HG02642 (cell line): ENCODE measurements around the gene MAPKAPK3.
A peak's percentile ranks its signal among the peaks of the same experiment; 100 is the strongest.

ENCODE experiments used
- ATAC-seq: cut with Tn5 transposase; IDR thresholded peaks from one replicate; pipeline ENCODE4 v1.9.1; 2021; ENCODE audit warnings: mild to moderate bottlenecking; ENCODE audit not compliant: unreplicated experiment, poor library complexity

Gene MAPKAPK3

GRCh38 chr3:50586763-50587070 is 30.2 kb upstream of the MAPKAPK3 start:
- no peak for ATAC-seq

GRCh38 chr3:50587373-50587772 is 29.6 kb upstream of the MAPKAPK3 start:
- no peak for ATAC-seq

GRCh38 chr3:50587806-50588758 is 28.9 kb upstream of the MAPKAPK3 start:
- no peak for ATAC-seq

GRCh38 chr3:50588759-50589433 is 28.1 kb upstream of the MAPKAPK3 start:
- ATAC-seq, result no peak

GRCh38 chr3:50591196-50591741 is 25.7 kb upstream of the MAPKAPK3 start:
- no peak for ATAC-seq

GRCh38 chr3:50592568-50592967 is 24.4 kb upstream of the MAPKAPK3 start:
- no peak for ATAC-seq

GRCh38 chr3:50594253-50594785 is 22.6 kb upstream of the MAPKAPK3 start:
- ATAC-seq, result no peak

GRCh38 chr3:50599115-50599715 is 17.7 kb upstream of the MAPKAPK3 start:
- ATAC-seq, result no peak

GRCh38 chr3:50599716-50600118 is 17.2 kb upstream of the MAPKAPK3 start:
- no peak for ATAC-seq

GRCh38 chr3:50600141-50600753 is 16.7 kb upstream of the MAPKAPK3 start:
- ATAC-seq, result no peak

GRCh38 chr3:50600841-50601591 is 15.9 kb upstream of the MAPKAPK3 start:
- peak; percentile 71 for ATAC-seq

GRCh38 chr3:50602595-50603191 is 14.3 kb upstream of the MAPKAPK3 start:
- ATAC-seq, result no peak

GRCh38 chr3:50603261-50604109 is 13.5 kb upstream of the MAPKAPK3 start:
- no peak for ATAC-seq

GRCh38 chr3:50604110-50604621 is 12.8 kb upstream of the MAPKAPK3 start:
- ATAC-seq, result no peak

GRCh38 chr3:50604628-50605588 is 12.0 kb upstream of the MAPKAPK3 start:
- ATAC-seq, result no peak

GRCh38 chr3:50605901-50606326 is 11.0 kb upstream of the MAPKAPK3 start:
- ATAC-seq, result no peak

GRCh38 chr3:50606596-50606995 is 10.4 kb upstream of the MAPKAPK3 start:
- ATAC-seq, result no peak
